ENCODE measurements around the gene WNT2B.

Gene WNT2B

DNA sequence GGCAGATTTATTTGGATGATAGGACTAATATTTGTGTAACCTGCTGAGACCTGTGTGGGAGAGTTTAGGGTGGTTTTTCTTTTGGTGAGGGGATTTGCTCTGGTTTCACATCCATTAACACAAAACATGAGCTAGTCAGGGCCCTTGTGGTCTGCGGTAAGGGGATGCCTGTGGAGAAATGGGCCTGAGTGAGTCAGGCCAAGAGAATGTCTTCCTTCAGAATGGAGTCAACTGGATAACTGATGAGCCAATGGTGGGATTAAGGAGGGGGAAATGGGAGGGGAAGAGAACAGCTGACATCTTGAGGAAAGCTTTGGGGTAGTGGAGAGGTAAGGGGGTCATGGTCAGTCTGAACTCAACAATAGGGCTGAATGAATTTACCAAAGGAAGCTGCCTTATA, 13.9 kb downstream of the WNT2B start:
- no peaks in the 10 kb centered on the region for H3K9me3 ChIP-seq (ENCODE audit: insufficient read depth, low read depth, low read length)
- no peak overlapping the region for H3K4ac ChIP-seq (ENCODE audit: low read depth, low read length)
- H3K18ac ChIP-seq (ENCODE audit: low read length): no peak overlapping the region
- H2BK120ac ChIP-seq (ENCODE audit: insufficient read depth, low read length, poor library complexity): peak overlapping the region; percentile 43
- H3K14ac ChIP-seq (ENCODE audit: low read length): peak overlapping the region; percentile 28
- no peak overlapping the region for H4K12ac ChIP-seq (ENCODE audit: low read depth, low read length)
- H2AFZ ChIP-seq (ENCODE audit: insufficient read depth, low read length, poor library complexity): no peak overlapping the region
- H3K27me3 ChIP-seq (ENCODE audit: insufficient read depth, low read length): no peaks in the 10 kb centered on the region
- peak overlapping the region; percentile 66 for H2BK5ac ChIP-seq (ENCODE audit: low read depth, low read length, poor library complexity)
- no peak overlapping the region for H3K4me3 ChIP-seq (ENCODE audit: low read depth, low read length)
- no peaks in the 10 kb centered on the region for H3K36me3 ChIP-seq (ENCODE audit: control insufficient read depth in 1 of 2, insufficient read depth in 2 of 2, low read length in 2 of 2)
- no peak overlapping the region for H2AK5ac ChIP-seq (ENCODE audit: low read length)
- DNase-seq: no peak
- H3K9ac ChIP-seq (ENCODE audit: low read length): no peak overlapping the region
- peaks cover 2% of the 10 kb centered on the region for H3K79me2 ChIP-seq (ENCODE audit: control insufficient read depth, insufficient read depth, low read length, poor library complexity)
- peak overlapping the region; percentile 82 for H3K27ac ChIP-seq (ENCODE audit: low read depth, low read length)
- peak overlapping the region; percentile 44 for H4K8ac ChIP-seq (ENCODE audit: low read depth, low read length)
- H3K4me2 ChIP-seq (ENCODE audit: low read length): no peak overlapping the region
- no peak overlapping the region for H3K23ac ChIP-seq (ENCODE audit: low read length)
- peaks cover 4% of the 10 kb centered on the region for H3K79me1 ChIP-seq (ENCODE audit: low read length)
- no CpG with 5 or more reads among the region's 1 CpG for WGBS (ENCODE audit: extremely low coverage, insufficient coverage, insufficient read length)
- H2BK12ac ChIP-seq (ENCODE audit: low read length): peak overlapping the region; percentile 60
- peaks cover 27 to 35% of the 10 kb centered on the region in 2 experiments for H3K4me1 ChIP-seq (ENCODE audit: control insufficient read depth in 1 of 2, insufficient read depth in 2 of 2, low read length in 2 of 2)
- peak overlapping the region; percentile 48 for H4K91ac ChIP-seq (ENCODE audit: low read depth, low read length)

DNA sequence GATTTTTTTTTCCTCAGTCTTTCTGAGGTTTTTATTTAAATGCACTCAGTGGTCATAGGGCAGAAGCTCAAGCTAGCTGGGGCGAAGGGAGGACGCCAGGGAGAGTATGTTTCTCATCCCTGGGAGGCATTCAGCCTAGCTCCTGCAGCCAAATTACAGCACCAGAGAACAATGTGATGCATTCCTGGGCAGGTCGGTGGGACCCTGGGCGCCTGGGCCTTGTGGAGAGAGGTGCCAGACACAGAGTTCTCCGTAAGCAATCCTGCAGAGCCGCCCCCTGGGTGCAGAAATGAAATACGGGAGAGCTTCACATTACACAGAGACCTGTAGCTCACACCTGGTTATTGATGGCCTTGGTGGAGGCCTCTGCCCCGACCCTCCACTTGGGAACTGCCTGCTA, 15.5 kb downstream of the WNT2B start:
- Histone ChIP-seq H3K4me3 (ENCODE audit: low read depth, low read length) (no peak overlapping the region), H2AFZ (ENCODE audit: insufficient read depth, low read length, poor library complexity) (no peak overlapping the region), H3K4me1 (ENCODE audit: control insufficient read depth in 1 of 2, insufficient read depth in 2 of 2, low read length in 2 of 2) (peaks cover 28 to 36% of the 10 kb centered on the region in 2 experiments), H2BK5ac (ENCODE audit: low read depth, low read length, poor library complexity) (no peak overlapping the region), H2AK5ac (ENCODE audit: low read length) (no peak overlapping the region), H3K36me3 (ENCODE audit: control insufficient read depth in 1 of 2, insufficient read depth in 2 of 2, low read length in 2 of 2) (no peaks in the 10 kb centered on the region), H2BK12ac (ENCODE audit: low read length) (no peak overlapping the region), H3K18ac (ENCODE audit: low read length) (no peak overlapping the region), H3K9ac (ENCODE audit: low read length) (no peak overlapping the region), H3K9me3 (ENCODE audit: insufficient read depth, low read depth, low read length) (no peaks in the 10 kb centered on the region), H3K27me3 (ENCODE audit: insufficient read depth, low read length) (no peaks in the 10 kb centered on the region), H4K8ac (ENCODE audit: low read depth, low read length) (no peak overlapping the region), H3K23ac (ENCODE audit: low read length) (no peak overlapping the region), H2BK120ac (ENCODE audit: insufficient read depth, low read length, poor library complexity) (no peak overlapping the region), H4K91ac (ENCODE audit: low read depth, low read length) (no peak overlapping the region), H3K14ac (ENCODE audit: low read length) (no peak overlapping the region), H3K4me2 (ENCODE audit: low read length) (peak overlapping the region; percentile 0), H3K79me2 (ENCODE audit: control insufficient read depth, insufficient read depth, low read length, poor library complexity) (peaks cover 2% of the 10 kb centered on the region), H4K12ac (ENCODE audit: low read depth, low read length) (no peak overlapping the region), H3K27ac (ENCODE audit: low read depth, low read length) (peak overlapping the region; percentile 64), H3K79me1 (ENCODE audit: low read length) (peaks cover 4% of the 10 kb centered on the region), H3K4ac (ENCODE audit: low read depth, low read length) (no peak overlapping the region)
- no peak for DNase-seq
- no CpG with 5 or more reads among the region's 8 CpGs for WGBS (ENCODE audit: extremely low coverage, insufficient coverage, insufficient read length)

DNA sequence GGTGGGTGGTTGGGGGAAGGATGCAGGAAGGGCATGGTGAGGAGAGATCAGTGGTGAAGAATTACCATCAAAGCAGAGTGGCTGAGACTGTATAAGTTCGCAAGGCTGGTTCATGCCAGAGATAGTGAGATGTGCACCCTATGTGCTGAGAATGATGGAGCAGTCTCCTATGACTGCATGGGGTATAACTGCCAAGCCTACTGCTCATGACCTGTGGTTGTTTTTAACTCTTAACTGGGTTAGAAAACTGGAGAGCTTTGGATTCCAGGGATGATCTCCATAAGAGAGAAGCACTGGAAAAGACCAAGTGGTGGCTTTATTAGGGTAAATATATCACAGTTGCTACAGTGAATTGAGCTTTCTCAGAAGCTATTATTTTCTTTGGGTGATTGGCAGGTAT, 16.2 kb downstream of the WNT2B start:
- no CpG with 5 or more reads among the region's 1 CpG for WGBS (ENCODE audit: extremely low coverage, insufficient coverage, insufficient read length)
- H2AK5ac ChIP-seq (ENCODE audit: low read length): no peak overlapping the region

DNA sequence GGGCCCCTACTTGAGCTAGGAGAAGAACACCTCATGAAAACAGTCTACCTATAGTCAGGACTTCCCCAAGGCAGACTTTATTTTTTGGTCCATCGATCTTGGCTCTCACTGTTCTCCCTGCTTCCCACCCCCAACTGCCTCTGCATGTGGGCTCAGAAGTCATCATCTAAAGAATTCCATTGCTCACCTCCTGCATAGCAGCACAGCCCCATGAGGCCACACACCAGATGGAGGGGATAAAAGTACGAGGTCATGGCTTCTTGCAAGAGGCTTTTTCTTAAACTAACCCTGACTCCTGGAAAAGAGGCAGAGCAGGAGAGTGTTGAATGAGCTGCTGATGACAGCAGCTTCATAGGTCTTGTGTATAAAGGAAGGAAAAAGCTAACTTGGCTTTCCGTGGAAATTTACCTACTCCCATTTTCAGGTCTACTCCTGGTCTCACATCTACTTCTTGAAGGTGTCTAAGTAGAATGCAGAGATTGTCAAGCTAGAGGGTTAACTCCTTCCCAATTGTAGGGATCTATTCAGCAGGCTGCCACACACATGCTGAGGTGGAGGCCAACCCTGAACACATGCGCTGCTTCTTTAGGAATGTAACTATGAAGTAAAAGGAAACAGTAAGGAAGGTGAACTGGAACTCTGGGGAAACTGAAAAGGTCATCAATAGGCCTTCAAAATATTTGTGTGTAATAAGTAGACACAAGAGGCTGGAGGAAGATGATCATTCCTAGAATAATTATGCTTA, 18.7 kb downstream of the WNT2B start:
- Histone ChIP-seq H3K23ac (ENCODE audit: low read length) (no peak overlapping the region), H3K36me3 (ENCODE audit: control insufficient read depth in 1 of 2, insufficient read depth in 2 of 2, low read length in 2 of 2) (no peaks in the 10 kb centered on the region), H3K79me2 (ENCODE audit: control insufficient read depth, insufficient read depth, low read length, poor library complexity) (no peaks in the 10 kb centered on the region), H3K18ac (ENCODE audit: low read length) (no peak overlapping the region), H3K4me3 (ENCODE audit: low read depth, low read length) (no peak overlapping the region), H3K9ac (ENCODE audit: low read length) (no peak overlapping the region), H3K27ac (ENCODE audit: low read depth, low read length) (peak overlapping the region; percentile 17), H2BK12ac (ENCODE audit: low read length) (no peak overlapping the region), H3K14ac (ENCODE audit: low read length) (no peak overlapping the region), H3K27me3 (ENCODE audit: insufficient read depth, low read length) (no peaks in the 10 kb centered on the region), H4K8ac (ENCODE audit: low read depth, low read length) (no peak overlapping the region), H3K79me1 (ENCODE audit: low read length) (peaks cover 2% of the 10 kb centered on the region), H2AK5ac (ENCODE audit: low read length) (no peak overlapping the region), H3K9me3 (ENCODE audit: insufficient read depth, low read depth, low read length) (no peaks in the 10 kb centered on the region), H3K4me1 (ENCODE audit: control insufficient read depth in 1 of 2, insufficient read depth in 2 of 2, low read length in 2 of 2) (peaks cover 20 to 25% of the 10 kb centered on the region in 2 experiments), H3K4me2 (ENCODE audit: low read length) (no peak overlapping the region), H4K91ac (ENCODE audit: low read depth, low read length) (no peak overlapping the region), H2AFZ (ENCODE audit: insufficient read depth, low read length, poor library complexity) (no peak overlapping the region), H3K4ac (ENCODE audit: low read depth, low read length) (no peak overlapping the region), H2BK120ac (ENCODE audit: insufficient read depth, low read length, poor library complexity) (no peak overlapping the region), H2BK5ac (ENCODE audit: low read depth, low read length, poor library complexity) (peak overlapping the region; percentile 28), H4K12ac (ENCODE audit: low read depth, low read length) (no peak overlapping the region)
- peak in 1 of 2 donors; percentile 39 for DNase-seq
- WGBS (ENCODE audit: extremely low coverage, insufficient coverage, insufficient read length): no CpG with 5 or more reads among the region's 4 CpGs

More for the DNA sequence above, 16.2 kb downstream of the WNT2B start:
- H2BK120ac ChIP-seq (ENCODE audit: insufficient read depth, low read length, poor library complexity): no peak overlapping the region
- H3K14ac ChIP-seq (ENCODE audit: low read length): no peak overlapping the region
- no peak overlapping the region for H2AFZ ChIP-seq (ENCODE audit: insufficient read depth, low read length, poor library complexity)
- H3K9ac ChIP-seq (ENCODE audit: low read length): no peak overlapping the region
- H4K91ac ChIP-seq (ENCODE audit: low read depth, low read length): no peak overlapping the region
- H3K36me3 ChIP-seq (ENCODE audit: control insufficient read depth in 1 of 2, insufficient read depth in 2 of 2, low read length in 2 of 2): no peaks in the 10 kb centered on the region
- no peak overlapping the region for H3K18ac ChIP-seq (ENCODE audit: low read length)
- DNase-seq: no peak
- H3K4me1 ChIP-seq (ENCODE audit: control insufficient read depth in 1 of 2, insufficient read depth in 2 of 2, low read length in 2 of 2): peaks cover 26 to 34% of the 10 kb centered on the region in 2 experiments
- H3K79me1 ChIP-seq (ENCODE audit: low read length): peaks cover 4% of the 10 kb centered on the region
- H3K4ac ChIP-seq (ENCODE audit: low read depth, low read length): no peak overlapping the region
- H3K27me3 ChIP-seq (ENCODE audit: insufficient read depth, low read length): no peaks in the 10 kb centered on the region
- H2BK12ac ChIP-seq (ENCODE audit: low read length): no peak overlapping the region
- H4K12ac ChIP-seq (ENCODE audit: low read depth, low read length): no peak overlapping the region
- peaks cover 2% of the 10 kb centered on the region for H3K79me2 ChIP-seq (ENCODE audit: control insufficient read depth, insufficient read depth, low read length, poor library complexity)
- H3K4me3 ChIP-seq (ENCODE audit: low read depth, low read length): no peak overlapping the region
- no peak overlapping the region for H3K23ac ChIP-seq (ENCODE audit: low read length)
- H3K4me2 ChIP-seq (ENCODE audit: low read length): no peak overlapping the region
- H4K8ac ChIP-seq (ENCODE audit: low read depth, low read length): no peak overlapping the region
- no peak overlapping the region for H2BK5ac ChIP-seq (ENCODE audit: low read depth, low read length, poor library complexity)
- H3K9me3 ChIP-seq (ENCODE audit: insufficient read depth, low read depth, low read length): no peaks in the 10 kb centered on the region
- H3K27ac ChIP-seq (ENCODE audit: low read depth, low read length): no peak overlapping the region
